OCI-LY3 (cell line): Measurements from ENCODE around the gene ACOXL.

Experiments used
- H2AFZ ChIP-seq: fragments of 200-600, 300-600 bp; shearing (Covaris generic); 2 replicates; pipeline ENCODE4 v1.6.0; 2014; ENCODE audit warnings: antibody characterized with exemption, low read depth, low read length
- H3K27ac ChIP-seq: fragments of 200-600, 300-600 bp; sonication (generic); 2 replicates; pipeline ENCODE4 v1.5.1; 2014; ENCODE audit warnings: mild to moderate bottlenecking, low read length, moderate library complexity, mixed read lengths
- H3K27me3 ChIP-seq: fragments of 200-600, 300-600 bp; sonication (generic); 2 replicates; pipeline ENCODE4 v1.6.1; 2014; ENCODE audit warnings: low read depth, low read length, mixed read lengths
- H3K36me3 ChIP-seq: fragments of 200-600, 300-600 bp; sonication (generic); replicated peaks from 2 replicates; pipeline ENCODE3; 2014; ENCODE audit warnings: low read depth, low read length, mixed read lengths
- H3K4me1 ChIP-seq: fragments of 300-600, 200-600 bp; sonication (generic); 2 replicates; pipeline ENCODE4 v1.6.1; 2014; ENCODE audit warnings: low read length, mixed read lengths
- H3K4me2 ChIP-seq: fragments of 200-600, 300-600 bp; sonication (generic); 2 replicates; pipeline ENCODE4 v1.6.1; 2014; ENCODE audit warnings: low read length, mixed read lengths
- H3K4me3 ChIP-seq: fragments of 300-600, 200-600 bp; sonication (generic); 2 replicates; pipeline ENCODE4 v1.5.1; 2014; ENCODE audit warnings: antibody characterized with exemption, mild to moderate bottlenecking, low read length, moderate library complexity
- H3K79me2 ChIP-seq: fragments of 300-600, 200-600 bp; shearing (Covaris generic); 2 replicates; pipeline ENCODE4 v1.6.1; 2014; ENCODE audit warnings: mild to moderate bottlenecking, low read length, mixed read lengths
- H3K9ac ChIP-seq: fragments of 300-600, 200-600 bp; shearing (Covaris generic); 2 replicates; pipeline ENCODE4 v1.6.0; 2014; ENCODE audit warnings: mild to moderate bottlenecking, low read length, moderate library complexity
- H3K9me3 ChIP-seq: fragments of 200-600, 300-600 bp; shearing (Covaris generic); 2 replicates; pipeline ENCODE4 v1.6.1; 2014; ENCODE audit warnings: low read length, mixed read lengths; ENCODE audit not compliant: insufficient read depth
- H4K20me1 ChIP-seq: fragments of 200-600, 300-600 bp; sonication (generic); 2 replicates; pipeline ENCODE4 v1.6.1; 2016; ENCODE audit warnings: low read length, mixed read lengths; ENCODE audit not compliant: insufficient read depth
- CTCF ChIP-seq: fragments of 200-600, 300-600 bp; sonication (generic); IDR thresholded peaks from 2 replicates; pipeline ENCODE4 v1.5.1; 2014; ENCODE audit warnings: antibody characterized with exemption, low read length, low read depth
- EZH2phosphoT487 ChIP-seq: fragments of 200-600 bp; shearing (Covaris generic); IDR thresholded peaks from 2 replicates; pipeline ENCODE4 v1.6.1; 2018; ENCODE audit warnings: antibody characterized with exemption, mixed run types, low read depth

The ACOXL gene

GRCh38 chr2:110780461-110780860, 48.1 kb downstream of the ACOXL start:
- no peak overlapping the region for H2AFZ ChIP-seq
- no peak overlapping the region for H3K27ac ChIP-seq
- no peak overlapping the region for H3K4me3 ChIP-seq
- no peaks in the 10 kb centered on the region for H3K9me3 ChIP-seq
- H3K4me1 ChIP-seq, result no peaks in the 10 kb centered on the region
- no peak for TF ChIP-seq CTCF
- TF ChIP-seq EZH2phosphoT487, result no peak
- H3K9ac ChIP-seq, result no peak overlapping the region
- H3K36me3 ChIP-seq, result no peaks in the 10 kb centered on the region
- no peak overlapping the region for H3K4me2 ChIP-seq
- no peaks in the 10 kb centered on the region for H4K20me1 ChIP-seq
- peaks cover 79% of the 10 kb centered on the region for H3K27me3 ChIP-seq
- no peaks in the 10 kb centered on the region for H3K79me2 ChIP-seq

DNA sequence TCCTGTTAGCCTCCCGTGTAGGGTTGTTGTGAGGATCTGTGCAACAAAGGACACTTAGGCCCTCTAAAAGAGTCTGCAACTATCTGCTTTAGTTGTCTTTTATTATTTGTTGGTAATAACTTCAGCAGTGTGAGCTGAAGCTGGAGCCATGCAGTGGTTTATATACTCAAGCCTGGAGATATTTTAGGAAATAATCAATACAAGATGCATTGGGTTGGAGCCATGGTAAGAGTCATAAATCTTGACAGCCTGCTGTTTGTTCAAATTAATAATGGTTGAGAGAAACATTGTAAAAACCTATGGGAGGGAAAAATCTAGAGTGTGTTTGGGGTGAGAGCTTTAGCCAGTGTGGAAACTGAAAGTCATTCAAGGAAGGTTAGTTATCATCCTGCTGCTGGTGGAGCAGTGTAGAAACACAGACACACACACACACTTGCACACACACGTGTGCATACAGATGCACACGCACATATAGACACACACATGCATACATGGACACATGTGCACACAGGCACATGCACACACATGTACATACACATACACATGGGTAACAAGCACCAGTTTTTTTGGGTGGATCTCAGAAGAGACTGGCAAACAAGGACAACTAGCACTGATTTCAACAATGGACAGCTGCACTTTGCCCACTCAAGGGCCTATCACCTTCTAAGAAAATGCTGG, 51.0 kb downstream of the ACOXL start:
- no peak overlapping the region for H3K4me3 ChIP-seq
- H3K9ac ChIP-seq, result no peak overlapping the region
- TF ChIP-seq CTCF (no peak), EZH2phosphoT487 (no peak)
- peaks cover 58% of the 10 kb centered on the region for H3K27me3 ChIP-seq
- no peak overlapping the region for H2AFZ ChIP-seq
- no peaks in the 10 kb centered on the region for H3K9me3 ChIP-seq
- no peak overlapping the region for H3K27ac ChIP-seq
- H3K4me2 ChIP-seq, result no peak overlapping the region
- no peaks in the 10 kb centered on the region for H3K79me2 ChIP-seq
- H4K20me1 ChIP-seq, result no peaks in the 10 kb centered on the region
- no peaks in the 10 kb centered on the region for H3K4me1 ChIP-seq
- no peaks in the 10 kb centered on the region for H3K36me3 ChIP-seq

DNA sequence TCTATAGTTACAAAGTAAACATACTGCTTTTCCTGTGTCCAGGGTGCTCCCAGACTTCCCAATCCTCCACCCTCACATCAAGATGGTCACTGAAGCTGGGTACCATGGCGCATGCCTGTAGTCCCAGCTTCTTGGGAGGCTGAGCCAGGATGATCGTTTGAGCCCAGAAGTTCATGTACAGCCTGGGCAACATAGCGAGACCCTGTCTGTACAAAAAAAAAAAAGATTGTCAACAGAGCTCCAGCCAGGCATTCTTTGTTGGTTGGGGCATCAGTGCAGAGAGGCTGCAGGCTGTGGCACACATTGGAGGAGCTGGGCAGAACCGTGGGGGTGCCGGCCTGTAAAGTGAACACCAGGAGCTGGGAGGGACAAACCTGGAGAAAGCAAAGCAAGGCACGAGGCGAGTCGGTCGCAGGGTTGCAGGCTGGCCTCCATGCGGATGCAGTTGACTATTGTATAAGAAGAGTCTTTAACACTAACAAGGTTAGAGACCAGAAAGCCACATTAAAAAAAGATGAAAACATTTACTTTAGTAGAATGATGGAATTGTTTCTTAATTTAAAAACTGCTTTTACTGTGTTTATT, 51.8 kb downstream of the ACOXL start:
- H2AFZ ChIP-seq, result no peak overlapping the region
- no peak overlapping the region for H3K4me2 ChIP-seq
- H3K9me3 ChIP-seq, result no peaks in the 10 kb centered on the region
- H4K20me1 ChIP-seq, result no peaks in the 10 kb centered on the region
- H3K4me1 ChIP-seq, result no peaks in the 10 kb centered on the region
- H3K27ac ChIP-seq, result no peak overlapping the region
- no peaks in the 10 kb centered on the region for H3K36me3 ChIP-seq
- no peak overlapping the region for H3K9ac ChIP-seq
- peaks cover 53% of the 10 kb centered on the region for H3K27me3 ChIP-seq
- H3K4me3 ChIP-seq, result no peak overlapping the region
- TF ChIP-seq CTCF, result no peak
- no peak for TF ChIP-seq EZH2phosphoT487
- no peaks in the 10 kb centered on the region for H3K79me2 ChIP-seq

DNA sequence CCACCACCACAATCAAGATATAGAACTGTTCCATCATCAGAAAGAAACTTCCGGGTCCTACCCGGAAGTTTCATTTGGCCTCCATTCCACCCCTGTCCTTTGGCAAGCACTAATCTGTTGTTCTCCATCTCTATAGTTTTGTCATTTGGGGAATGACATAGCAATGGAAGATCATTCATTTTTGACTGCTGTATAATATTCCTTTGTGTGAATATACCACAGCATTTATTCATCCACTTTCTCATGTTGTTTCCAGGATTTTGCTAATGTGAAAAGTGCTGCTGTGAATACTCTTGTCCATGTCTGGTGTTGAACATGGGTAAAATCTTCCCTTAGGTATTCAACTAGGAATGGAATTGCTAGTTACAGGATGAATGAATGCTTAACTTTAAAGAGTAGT, 53.1 kb downstream of the ACOXL start:
- Histone ChIP-seq H3K4me2 (no peak overlapping the region), H3K9ac (no peak overlapping the region), H3K36me3 (no peaks in the 10 kb centered on the region), H3K4me1 (no peaks in the 10 kb centered on the region), H3K4me3 (no peak overlapping the region), H3K79me2 (no peaks in the 10 kb centered on the region), H3K9me3 (no peaks in the 10 kb centered on the region), H3K27ac (no peak overlapping the region), H3K27me3 (peaks cover 54% of the 10 kb centered on the region), H4K20me1 (no peaks in the 10 kb centered on the region), H2AFZ (no peak overlapping the region)
- no peak for TF ChIP-seq CTCF
- TF ChIP-seq EZH2phosphoT487, result no peak
